ENCODE measurements around the gene ERC2. TPM values are rescaled to one million over a fixed set of nuclear protein-coding genes. Genes with fewer than 3 reads are reported as not detected.
A peak's percentile ranks its signal among the peaks of the same experiment; 100 is the strongest.

The ERC2 gene
- total and polyA plus RNA-seq, 2 donors (not counting 1 experiment from before 2014, with no cell fraction given): 0.14 to 0.17 TPM

DNA sequence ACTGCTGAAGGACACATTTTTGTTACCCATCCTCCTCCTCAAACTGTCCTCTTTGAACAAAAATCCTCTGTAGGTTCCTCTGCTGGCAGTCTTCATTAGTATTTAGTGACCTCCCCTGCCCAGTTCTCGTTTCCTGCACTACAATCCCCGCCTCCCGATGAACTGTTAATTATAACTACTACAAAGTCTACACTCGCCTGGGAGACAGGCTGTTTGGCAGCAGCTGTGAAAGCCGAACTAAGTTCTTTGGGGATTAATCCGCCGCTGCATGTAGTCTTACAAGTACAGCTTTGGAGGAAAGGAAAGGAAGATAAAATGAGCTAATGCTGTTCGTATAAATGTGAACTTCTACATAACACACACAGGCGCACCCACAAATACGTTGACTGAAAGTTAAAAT is 821.2 kb downstream of the ERC2 start:
- Histone ChIP-seq H3K4me2 (ENCODE audit: extremely low read depth, insufficient read depth, low read length) (no peak overlapping the region), H3K9me3 (ENCODE audit: control insufficient read depth, insufficient read depth, low read depth, low read length) (no peaks in the 10 kb centered on the region), H3K27ac (ENCODE audit: insufficient read depth, low read length) (no peak overlapping the region), H2AFZ (ENCODE audit: low read length) (no peak overlapping the region), H3K79me2 (ENCODE audit: control insufficient read depth, insufficient read depth, low read length) (no peaks in the 10 kb centered on the region), H3K4me3 (replicated peaks in 1 of 4; ENCODE audit: control extremely low read depth in 1 of 4, insufficient read depth in 1 of 4, low read depth in 3 of 4, low read length in 4 of 4) (no peak overlapping the region), H3K27me3 (ENCODE audit: control insufficient read depth, insufficient read depth, low read length) (peaks cover 3% of the 10 kb centered on the region), H3K4me1 (ENCODE audit: control insufficient read depth, extremely low read depth, insufficient read depth, low read length) (no peaks in the 10 kb centered on the region), H4K20me1 (ENCODE audit: control insufficient read depth, extremely low read depth, insufficient read depth, low read length) (no peaks in the 10 kb centered on the region), H3K9ac (ENCODE audit: insufficient read depth, low read length) (no peak overlapping the region), H3K36me3 (ENCODE audit: control insufficient read depth, insufficient read depth, low read length) (no peaks in the 10 kb centered on the region)
- peak in 1 of 2 donors; percentile 9 for DNase-seq (ENCODE audit: low read depth in 2 of 2)
- TF ChIP-seq, protein P1, sequence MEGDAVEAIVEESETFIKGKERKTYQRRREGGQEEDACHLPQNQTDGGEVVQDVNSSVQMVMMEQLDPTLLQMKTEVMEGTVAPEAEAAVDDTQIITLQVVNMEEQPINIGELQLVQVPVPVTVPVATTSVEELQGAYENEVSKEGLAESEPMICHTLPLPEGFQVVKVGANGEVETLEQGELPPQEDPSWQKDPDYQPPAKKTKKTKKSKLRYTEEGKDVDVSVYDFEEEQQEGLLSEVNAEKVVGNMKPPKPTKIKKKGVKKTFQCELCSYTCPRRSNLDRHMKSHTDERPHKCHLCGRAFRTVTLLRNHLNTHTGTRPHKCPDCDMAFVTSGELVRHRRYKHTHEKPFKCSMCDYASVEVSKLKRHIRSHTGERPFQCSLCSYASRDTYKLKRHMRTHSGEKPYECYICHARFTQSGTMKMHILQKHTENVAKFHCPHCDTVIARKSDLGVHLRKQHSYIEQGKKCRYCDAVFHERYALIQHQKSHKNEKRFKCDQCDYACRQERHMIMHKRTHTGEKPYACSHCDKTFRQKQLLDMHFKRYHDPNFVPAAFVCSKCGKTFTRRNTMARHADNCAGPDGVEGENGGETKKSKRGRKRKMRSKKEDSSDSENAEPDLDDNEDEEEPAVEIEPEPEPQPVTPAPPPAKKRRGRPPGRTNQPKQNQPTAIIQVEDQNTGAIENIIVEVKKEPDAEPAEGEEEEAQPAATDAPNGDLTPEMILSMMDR (conservative IDR thresholded peaks at IDR 0.05 in 1 of 2, IDR thresholded peaks at IDR 0.05 in 1 of 2; ENCODE audit: low read depth in 1 of 2, low read length in 2 of 2): no peak
- no peak for TF ChIP-seq EZH2 (IDR thresholded peaks at IDR 0.05; ENCODE audit: low read length, missing control alignments)

DNA sequence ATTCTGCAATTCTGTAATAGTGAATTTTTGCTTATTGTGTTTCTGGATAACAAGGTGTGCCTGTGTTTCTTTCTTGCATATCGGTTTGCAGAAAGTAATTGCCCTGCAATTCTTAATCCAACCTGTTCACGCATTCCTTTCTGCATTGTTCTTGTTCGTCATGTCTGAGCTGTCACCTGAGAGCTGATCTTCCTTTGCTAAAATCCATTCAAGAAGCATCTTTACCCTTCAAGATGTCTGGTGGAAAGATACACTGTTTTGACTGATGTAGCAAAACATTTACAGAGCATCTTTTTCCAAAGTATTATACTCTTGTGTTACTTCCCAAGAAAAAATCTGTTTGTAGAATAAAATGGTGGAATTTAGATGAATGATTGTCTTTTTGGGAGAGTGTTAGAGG is 822.1 kb downstream of the ERC2 start:
- H3K27me3 ChIP-seq (ENCODE audit: control insufficient read depth, insufficient read depth, low read length): peaks cover 3% of the 10 kb centered on the region

DNA sequence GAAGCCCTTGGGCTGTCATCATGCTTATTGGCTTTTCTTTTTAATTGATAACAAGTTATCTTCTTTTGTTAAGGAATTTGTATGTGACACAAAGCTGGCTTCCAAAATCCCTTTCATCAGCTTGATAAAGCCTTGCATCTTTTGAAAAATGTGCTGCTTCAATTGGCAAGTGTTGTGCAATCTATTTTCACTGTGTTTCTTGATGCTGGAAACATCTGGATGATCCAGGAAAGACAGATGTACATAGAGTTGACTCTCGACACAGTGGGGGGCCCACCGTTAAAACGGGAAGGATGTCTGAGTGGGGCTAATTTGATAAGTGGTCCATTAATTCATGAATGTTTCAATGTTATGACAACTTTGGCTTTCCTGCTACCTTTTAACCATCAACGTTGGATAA is 822.8 kb downstream of the ERC2 start:
- Histone ChIP-seq H3K27me3 (ENCODE audit: control insufficient read depth, insufficient read depth, low read length) (peaks cover 3% of the 10 kb centered on the region), H3K27ac (ENCODE audit: insufficient read depth, low read length) (no peak overlapping the region), H2AFZ (ENCODE audit: low read length) (no peak overlapping the region), H3K4me1 (ENCODE audit: control insufficient read depth, extremely low read depth, insufficient read depth, low read length) (no peaks in the 10 kb centered on the region), H4K20me1 (ENCODE audit: control insufficient read depth, extremely low read depth, insufficient read depth, low read length) (no peaks in the 10 kb centered on the region), H3K4me2 (ENCODE audit: extremely low read depth, insufficient read depth, low read length) (no peak overlapping the region), H3K4me3 (replicated peaks in 1 of 4; ENCODE audit: control extremely low read depth in 1 of 4, insufficient read depth in 1 of 4, low read depth in 3 of 4, low read length in 4 of 4) (no peak overlapping the region), H3K36me3 (ENCODE audit: control insufficient read depth, insufficient read depth, low read length) (no peaks in the 10 kb centered on the region), H3K79me2 (ENCODE audit: control insufficient read depth, insufficient read depth, low read length) (no peaks in the 10 kb centered on the region), H3K9ac (ENCODE audit: insufficient read depth, low read length) (no peak overlapping the region), H3K9me3 (ENCODE audit: control insufficient read depth, insufficient read depth, low read depth, low read length) (no peaks in the 10 kb centered on the region)
- no peak for TF ChIP-seq EZH2 (IDR thresholded peaks at IDR 0.05; ENCODE audit: low read length, missing control alignments)
- TF ChIP-seq, protein P1 (conservative IDR thresholded peaks at IDR 0.05 in 1 of 2, IDR thresholded peaks at IDR 0.05 in 1 of 2; ENCODE audit: low read depth in 1 of 2, low read length in 2 of 2): no peak
- DNase-seq (ENCODE audit: low read depth in 2 of 2): no peak

More for the DNA sequence above, 822.1 kb downstream of the ERC2 start:
- DNase-seq (ENCODE audit: low read depth in 2 of 2): no peak
- H3K4me2 ChIP-seq (ENCODE audit: extremely low read depth, insufficient read depth, low read length): no peak overlapping the region
- H3K9ac ChIP-seq (ENCODE audit: insufficient read depth, low read length): no peak overlapping the region
- no peaks in the 10 kb centered on the region for H4K20me1 ChIP-seq (ENCODE audit: control insufficient read depth, extremely low read depth, insufficient read depth, low read length)
- TF ChIP-seq, protein P1 (conservative IDR thresholded peaks at IDR 0.05 in 1 of 2, IDR thresholded peaks at IDR 0.05 in 1 of 2; ENCODE audit: low read depth in 1 of 2, low read length in 2 of 2): no peak
- no peak for TF ChIP-seq EZH2 (IDR thresholded peaks at IDR 0.05; ENCODE audit: low read length, missing control alignments)
- no peaks in the 10 kb centered on the region for H3K36me3 ChIP-seq (ENCODE audit: control insufficient read depth, insufficient read depth, low read length)
- no peaks in the 10 kb centered on the region for H3K4me1 ChIP-seq (ENCODE audit: control insufficient read depth, extremely low read depth, insufficient read depth, low read length)
- no peak overlapping the region for H3K4me3 ChIP-seq (replicated peaks in 1 of 4; ENCODE audit: control extremely low read depth in 1 of 4, insufficient read depth in 1 of 4, low read depth in 3 of 4, low read length in 4 of 4)
- H2AFZ ChIP-seq (ENCODE audit: low read length): no peak overlapping the region
- H3K27ac ChIP-seq (ENCODE audit: insufficient read depth, low read length): no peak overlapping the region
- no peaks in the 10 kb centered on the region for H3K79me2 ChIP-seq (ENCODE audit: control insufficient read depth, insufficient read depth, low read length)
- H3K9me3 ChIP-seq (ENCODE audit: control insufficient read depth, insufficient read depth, low read depth, low read length): no peaks in the 10 kb centered on the region

Measured in fibroblast of lung (primary cell).